CD4-positive, CD25-positive, alpha-beta regulatory T cell (primary cell): ENCODE data around the gene TXNDC8. TPM values are rescaled to one million over a fixed set of nuclear protein-coding genes. Genes with fewer than 3 reads are reported as not detected.

ENCODE experiments used
- ATAC-seq, 2 donors: fragments of 150-1000 bp; cut with Tn5 transposase; one replicate each; pipeline ENCODE4 v1.10.0; 2021; ENCODE audit warnings: low read depth in 2 of 2, moderate number of reproducible peaks in 2 of 2, moderate library complexity in 1 of 2
- DNase-seq, 3 donors: peaks; one replicate each; pipeline versions ENCODE4 v3.0.0 to v3.0.0-alpha.2; 2012 to 2022; ENCODE audit warnings: mixed read lengths in 1 of 3
- H3K27ac ChIP-seq: one replicate; pipeline ENCODE4 v1.7.0; 2013; ENCODE audit warnings: mild to moderate bottlenecking, low read length; ENCODE audit not compliant: insufficient read depth, poor library complexity, severe bottlenecking
- H3K27me3 ChIP-seq: one replicate; pipeline ENCODE4 v1.7.0; 2013; ENCODE audit warnings: low read length; ENCODE audit not compliant: control insufficient read depth, insufficient read depth
- H3K36me3 ChIP-seq: one replicate; pipeline ENCODE4 v1.7.0; 2013; ENCODE audit warnings: mild to moderate bottlenecking, low read length, moderate library complexity; ENCODE audit not compliant: control insufficient read depth, insufficient read depth
- H3K4me1 ChIP-seq: 2 replicates; pipeline ENCODE4 v1.7.0; 2013; ENCODE audit warnings: mild to moderate bottlenecking, low read length; ENCODE audit not compliant: insufficient read depth, control insufficient read depth, poor library complexity, severe bottlenecking
- H3K4me3 ChIP-seq: one replicate; pipeline ENCODE4 v1.7.0; 2013; ENCODE audit warnings: low read depth, mild to moderate bottlenecking, low read length, moderate library complexity
- H3K9me3 ChIP-seq, 2 experiments: 1 replicate in 1 of 2; 2 replicates in 1 of 2; pipeline ENCODE4 v1.7.0; 2013; ENCODE audit warnings: low read length in 2 of 2, mild to moderate bottlenecking in 1 of 2, moderate library complexity in 1 of 2; ENCODE audit not compliant: control insufficient read depth in 2 of 2
- H3K27ac Mint-ChIP-seq, 3 donors: one replicate each; pipeline ENCODE4 v1.8.0; 2020 to 2022; ENCODE audit warnings: mild to moderate bottlenecking in 3 of 3, mixed read lengths in 3 of 3, moderate library complexity in 2 of 3
- H3K27me3 Mint-ChIP-seq: one replicate; pipeline ENCODE4 v1.8.0; 2022; ENCODE audit warnings: mild to moderate bottlenecking, mixed read lengths
- H3K36me3 Mint-ChIP-seq: one replicate; pipeline ENCODE4 v1.8.0; 2020; ENCODE audit warnings: mixed read lengths
- H3K4me1 Mint-ChIP-seq, 4 donors: one replicate each; pipeline ENCODE4 v1.8.0; 2020 to 2022; ENCODE audit warnings: mixed read lengths in 4 of 4, mild to moderate bottlenecking in 1 of 4
- H3K4me3 Mint-ChIP-seq, 4 donors: one replicate each; pipeline ENCODE4 v1.8.0; 2020 to 2022; ENCODE audit warnings: mild to moderate bottlenecking in 4 of 4, mixed read lengths in 4 of 4, moderate library complexity in 3 of 4
- H3K9me3 Mint-ChIP-seq, 7 donors: one replicate each; pipeline ENCODE4 v1.8.0; 2020 to 2022; ENCODE audit warnings: mixed read lengths in 7 of 7, mild to moderate bottlenecking in 3 of 7, moderate library complexity in 2 of 7
- polyA plus RNA-seq, 4 donors: library from polyadenylated mRNA; unstranded; fragments of 300-500 nt; fragmentation: Illumina TruSeq; gene quantifications; one replicate each; pipeline ENCODE4 v1.2.3, GENCODE V29; 2021
- total RNA-seq: library from RNA; stranded (reverse); gene quantifications from one replicate; pipeline ENCODE4 v1.2.3, GENCODE V29; 2022

Gene TXNDC8
- total and polyA plus RNA-seq, 5 donors from 2014 or later: not detected

DNA sequence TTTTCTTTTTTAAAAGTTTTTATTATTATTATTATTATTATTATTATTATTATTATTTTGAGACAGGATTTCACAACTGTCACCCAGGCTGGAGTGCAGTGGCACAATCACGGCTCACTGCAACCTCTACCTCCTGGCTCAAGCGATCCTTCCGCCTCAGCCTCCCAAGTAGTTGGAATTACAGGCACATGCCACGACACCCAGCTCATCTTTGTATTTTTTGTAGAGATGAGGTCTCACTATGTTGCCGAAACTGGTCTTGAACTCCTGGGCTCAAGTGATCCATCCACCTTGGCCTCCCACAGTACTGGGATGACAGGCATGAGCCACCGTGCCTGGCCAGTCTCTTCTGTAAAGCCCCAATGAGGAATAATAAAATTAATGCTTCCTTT, 50.4 kb downstream of the TXNDC8 start:
- H3K4me3 Mint-ChIP-seq: no peak overlapping the region
- H3K36me3 Mint-ChIP-seq: no peaks in the 10 kb centered on the region
- H3K4me3 ChIP-seq: no peak overlapping the region
- no peaks in the 10 kb centered on the region for H3K27me3 Mint-ChIP-seq
- no peak for DNase-seq
- peaks cover 2% of the 10 kb centered on the region for H3K27me3 ChIP-seq
- no peak for ATAC-seq
- peaks cover 0 to 2% (median 0%) of the 10 kb centered on the region in 7 donors for H3K9me3 Mint-ChIP-seq
- no peak overlapping the region for H3K27ac Mint-ChIP-seq
- H3K36me3 ChIP-seq: no peaks in the 10 kb centered on the region
- H3K27ac ChIP-seq: no peak overlapping the region
- H3K4me1 Mint-ChIP-seq: no peaks in the 10 kb centered on the region
- no peaks in the 10 kb centered on the region for H3K4me1 ChIP-seq
- H3K9me3 ChIP-seq: peaks cover 0 to 2% of the 10 kb centered on the region in 2 experiments

DNA sequence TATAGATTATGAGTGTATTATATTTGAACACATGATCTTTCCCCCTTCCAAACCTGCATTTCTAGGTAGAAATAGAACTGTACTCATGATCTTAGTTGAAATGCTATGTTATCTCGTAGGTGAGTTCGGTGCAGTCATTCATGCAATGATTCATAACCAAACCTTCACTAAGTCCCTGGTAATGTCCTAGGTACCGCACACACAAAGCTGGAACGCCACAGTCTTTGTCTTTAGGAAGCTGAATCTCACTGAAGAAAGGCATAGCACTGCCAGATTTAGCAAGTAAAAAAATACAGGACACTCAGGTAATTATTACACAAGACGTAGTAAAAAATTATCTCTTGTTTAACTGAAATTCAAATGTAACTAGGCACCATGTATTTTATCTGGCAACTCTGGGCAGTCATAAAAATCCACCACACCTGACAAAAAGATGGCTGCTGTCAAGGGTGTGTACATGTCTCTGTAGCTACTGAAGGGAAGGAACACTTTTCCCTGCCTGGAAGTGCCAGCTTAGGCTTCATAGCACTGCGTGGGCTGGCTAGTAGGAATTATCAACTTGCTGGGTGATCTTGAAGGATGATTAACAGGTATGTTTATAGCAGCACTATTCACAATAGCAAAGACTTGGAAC, 53.3 kb downstream of the TXNDC8 start:
- peaks cover 0 to 2% (median 0%) of the 10 kb centered on the region in 7 donors for H3K9me3 Mint-ChIP-seq
- H3K27ac Mint-ChIP-seq: no peak overlapping the region
- no peaks in the 10 kb centered on the region for H3K36me3 ChIP-seq
- DNase-seq (no peak), ATAC-seq (no peak)
- no peaks in the 10 kb centered on the region for H3K4me1 ChIP-seq
- no peaks in the 10 kb centered on the region for H3K36me3 Mint-ChIP-seq
- H3K4me3 ChIP-seq: no peak overlapping the region
- peaks cover 2% of the 10 kb centered on the region for H3K27me3 ChIP-seq
- H3K4me1 Mint-ChIP-seq: no peaks in the 10 kb centered on the region
- H3K4me3 Mint-ChIP-seq: no peak overlapping the region
- H3K9me3 ChIP-seq: peaks cover 0 to 2% of the 10 kb centered on the region in 2 experiments
- no peak overlapping the region for H3K27ac ChIP-seq
- H3K27me3 Mint-ChIP-seq: no peaks in the 10 kb centered on the region

DNA sequence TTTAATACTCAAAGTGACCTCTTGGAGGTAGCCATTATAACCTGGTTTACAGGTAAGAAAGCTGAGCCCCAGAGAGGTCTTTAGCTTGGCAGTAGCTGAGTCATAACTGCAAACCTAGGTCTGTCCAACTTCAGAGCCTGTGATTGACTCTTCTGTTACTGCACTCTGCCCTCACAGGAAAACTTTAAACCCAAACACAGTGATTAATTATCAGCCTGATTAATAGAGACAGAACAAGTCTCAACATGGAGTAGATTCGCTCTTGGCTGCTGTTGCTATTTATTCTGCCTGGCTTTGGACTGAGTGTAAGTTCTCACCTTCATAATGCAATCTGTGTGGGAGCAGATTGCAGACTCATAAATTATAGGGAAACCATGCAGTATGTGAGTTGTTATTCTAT, 53.9 kb downstream of the TXNDC8 start:
- H3K4me1 Mint-ChIP-seq: no peaks in the 10 kb centered on the region
- H3K27ac Mint-ChIP-seq: no peak overlapping the region
- H3K4me3 ChIP-seq: no peak overlapping the region
- H3K27ac ChIP-seq: no peak overlapping the region
- DNase-seq (no peak), ATAC-seq (no peak)
- no peaks in the 10 kb centered on the region for H3K36me3 Mint-ChIP-seq
- H3K36me3 ChIP-seq: no peaks in the 10 kb centered on the region
- no peak overlapping the region for H3K4me3 Mint-ChIP-seq
- peaks cover 2% of the 10 kb centered on the region for H3K27me3 ChIP-seq
- H3K9me3 ChIP-seq: peaks cover 0 to 2% of the 10 kb centered on the region in 2 experiments
- peaks cover 0 to 2% (median 0%) of the 10 kb centered on the region in 7 donors for H3K9me3 Mint-ChIP-seq
- no peaks in the 10 kb centered on the region for H3K4me1 ChIP-seq
- H3K27me3 Mint-ChIP-seq: no peaks in the 10 kb centered on the region

DNA sequence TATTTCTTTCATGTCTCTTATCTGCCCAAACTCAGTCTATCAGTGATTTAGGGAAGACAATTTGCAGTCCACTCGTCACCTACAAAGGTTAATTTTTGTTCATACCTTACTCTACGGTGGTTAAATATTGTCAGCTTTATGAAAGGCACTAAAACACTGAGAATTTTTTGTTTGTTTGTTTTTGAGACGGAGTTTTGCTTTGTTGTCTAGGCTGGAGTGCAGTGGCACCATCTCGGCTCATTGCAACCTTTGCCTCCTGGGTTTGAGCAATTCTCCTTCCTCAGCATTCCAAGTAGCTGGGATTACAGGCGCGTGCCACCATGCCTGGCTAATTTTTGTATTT, 55.0 kb downstream of the TXNDC8 start:
- ATAC-seq (no peak), DNase-seq (no peak)
- H3K4me1 ChIP-seq: no peaks in the 10 kb centered on the region
- H3K36me3 ChIP-seq: no peaks in the 10 kb centered on the region
- no peak overlapping the region for H3K27ac ChIP-seq
- Mint-ChIP-seq H3K9me3 (peaks cover 0 to 2% (median 0%) of the 10 kb centered on the region in 7 donors), H3K4me3 (no peak overlapping the region), H3K4me1 (no peaks in the 10 kb centered on the region), H3K36me3 (no peaks in the 10 kb centered on the region), H3K27ac (no peak overlapping the region), H3K27me3 (peaks cover 4% of the 10 kb centered on the region)
- peaks cover 0 to 2% of the 10 kb centered on the region in 2 experiments for H3K9me3 ChIP-seq
- peaks cover 2% of the 10 kb centered on the region for H3K27me3 ChIP-seq
- H3K4me3 ChIP-seq: no peak overlapping the region

DNA sequence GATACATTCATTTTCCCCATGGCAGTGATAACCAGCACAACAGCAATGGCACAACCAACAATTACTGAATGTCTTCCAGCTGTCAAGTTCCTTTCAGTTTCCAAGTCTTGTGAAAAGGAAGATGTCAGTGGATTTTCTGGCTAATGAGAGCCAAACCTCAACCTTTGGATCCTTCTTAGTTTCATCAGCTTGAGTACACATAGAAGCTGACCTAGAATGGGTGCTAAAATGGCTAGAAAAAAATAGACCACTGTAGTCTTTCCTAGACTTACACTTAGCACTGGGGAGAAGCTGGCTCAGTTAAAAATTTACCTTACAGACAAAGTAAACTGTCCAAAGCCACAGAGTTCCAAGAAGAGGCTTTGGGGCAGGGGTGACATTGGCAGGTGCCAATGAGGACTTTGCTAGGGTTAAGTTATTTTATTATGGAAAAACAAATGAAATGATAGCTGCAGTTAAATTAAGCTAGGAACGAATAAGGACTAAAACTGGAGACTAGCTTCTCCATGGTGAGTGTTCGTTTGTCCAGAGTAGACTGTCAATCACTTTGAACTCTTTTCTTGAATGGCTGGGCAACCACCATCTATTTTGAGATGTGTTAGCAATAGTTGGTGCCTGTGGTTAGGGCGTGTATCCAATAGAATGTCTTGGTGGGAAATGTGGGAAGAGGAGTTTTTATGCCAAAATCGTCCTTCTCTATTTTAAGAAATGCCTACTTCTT, 55.5 kb downstream of the TXNDC8 start:
- H3K27me3 ChIP-seq: peaks cover 2% of the 10 kb centered on the region
- ATAC-seq (no peak), DNase-seq (no peak)
- Mint-ChIP-seq H3K4me1 (no peaks in the 10 kb centered on the region), H3K36me3 (no peaks in the 10 kb centered on the region), H3K27me3 (peaks cover 6% of the 10 kb centered on the region), H3K4me3 (no peak overlapping the region), H3K27ac (no peak overlapping the region), H3K9me3 (peaks cover 0 to 2% (median 0%) of the 10 kb centered on the region in 7 donors)
- peaks cover 0 to 2% of the 10 kb centered on the region in 2 experiments for H3K9me3 ChIP-seq
- no peaks in the 10 kb centered on the region for H3K36me3 ChIP-seq
- H3K4me3 ChIP-seq: no peak overlapping the region
- no peak overlapping the region for H3K27ac ChIP-seq
- H3K4me1 ChIP-seq: no peaks in the 10 kb centered on the region

DNA sequence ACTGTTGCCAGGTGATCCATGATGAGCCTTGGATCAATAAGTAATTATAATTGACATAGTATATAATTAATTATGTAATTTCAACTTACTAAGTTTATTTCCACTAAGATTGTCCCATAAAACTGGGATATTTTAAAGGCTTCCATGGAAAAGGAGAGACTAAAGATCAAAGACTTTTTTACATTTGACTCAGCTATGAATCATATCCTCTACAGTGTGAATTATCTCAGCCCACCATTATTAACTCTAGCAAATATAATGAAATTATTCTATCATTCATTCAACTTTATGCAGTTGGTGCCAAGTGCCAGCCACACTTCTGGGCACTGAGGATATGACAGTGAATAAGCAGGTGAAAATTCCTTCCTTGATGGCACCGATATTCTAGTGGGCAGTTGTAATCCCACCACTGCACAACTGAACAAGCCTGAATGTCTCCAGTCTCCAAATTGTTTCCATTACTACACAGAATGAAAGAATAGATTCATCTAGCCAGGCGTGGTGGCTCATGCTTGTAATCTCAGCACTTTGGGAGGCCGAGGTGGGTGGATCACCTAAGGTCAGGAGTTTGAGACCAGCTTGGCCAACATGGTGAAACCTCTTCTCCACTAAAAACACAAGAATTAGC, 59.5 kb downstream of the TXNDC8 start:
- no peaks in the 10 kb centered on the region for H3K4me1 Mint-ChIP-seq
- no peak for ATAC-seq

DNA sequence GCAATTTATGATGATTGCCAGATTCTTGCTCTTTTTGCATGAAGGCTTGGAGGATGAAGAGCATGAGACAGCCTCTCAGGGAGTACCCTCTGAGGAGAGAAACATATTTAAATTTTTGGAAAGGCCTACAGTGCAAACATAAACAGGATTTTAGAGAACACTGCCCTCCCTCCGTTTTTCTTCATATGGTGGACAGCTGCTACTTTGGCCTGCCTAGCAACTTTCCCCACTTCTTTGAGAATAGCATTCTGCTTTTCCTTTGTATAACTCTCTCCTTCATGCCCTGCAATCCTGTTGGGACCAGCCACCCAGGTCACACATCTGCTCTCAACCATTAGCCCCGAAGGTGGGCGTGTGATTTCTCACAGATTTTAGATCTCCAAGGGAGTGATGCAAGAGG, 60.9 kb downstream of the TXNDC8 start:
- Histone ChIP-seq H3K36me3 (no peaks in the 10 kb centered on the region), H3K9me3 (no peaks in the 10 kb centered on the region), H3K27ac (no peak overlapping the region), H3K27me3 (peaks cover 9% of the 10 kb centered on the region), H3K4me3 (no peak overlapping the region), H3K4me1 (no peaks in the 10 kb centered on the region)
- no peak overlapping the region for H3K27ac Mint-ChIP-seq
- no peaks in the 10 kb centered on the region for H3K4me1 Mint-ChIP-seq
- ATAC-seq: no peak
- no peak overlapping the region for H3K4me3 Mint-ChIP-seq
- DNase-seq: no peak
- no peaks in the 10 kb centered on the region for H3K36me3 Mint-ChIP-seq
- peaks cover 19% of the 10 kb centered on the region for H3K27me3 Mint-ChIP-seq
- no peaks in the 10 kb centered on the region for H3K9me3 Mint-ChIP-seq

More for the DNA sequence above, 59.5 kb downstream of the TXNDC8 start:
- H3K4me1 ChIP-seq: no peaks in the 10 kb centered on the region
- no peak overlapping the region for H3K27ac Mint-ChIP-seq
- no peak overlapping the region for H3K4me3 ChIP-seq
- no peaks in the 10 kb centered on the region for H3K36me3 Mint-ChIP-seq
- no peak overlapping the region for H3K27ac ChIP-seq
- peaks cover 15% of the 10 kb centered on the region for H3K27me3 Mint-ChIP-seq
- H3K27me3 ChIP-seq: peaks cover 3% of the 10 kb centered on the region
- H3K9me3 Mint-ChIP-seq: peaks cover 0 to 2% (median 0%) of the 10 kb centered on the region in 7 donors
- DNase-seq: no peak
- H3K36me3 ChIP-seq: no peaks in the 10 kb centered on the region
- H3K4me3 Mint-ChIP-seq: no peak overlapping the region
- no peaks in the 10 kb centered on the region for H3K9me3 ChIP-seq
